ENCODE measurements around the gene COPS7A.

Gene COPS7A

GRCh38 chr12:6723607-6724408 lies at the start of gene COPS7A:
Gene COPS7A, plus strand, starts transcription at chr12:6724046. Its CDS starts 611 bp downstream, at chr12:6724657.
- DNase-seq: peak; percentile 99

- DNase-seq: no peak
Measured at GRCh38 chr12:6676962-6677361, 46.9 kb upstream of the COPS7A start.

GRCh38 chr12:6684609-6685008 lies 39.2 kb upstream of the COPS7A start:
- peak; percentile 32 for DNase-seq

- no peak for DNase-seq
Measured at GRCh38 chr12:6685814-6686213, 38.0 kb upstream of the COPS7A start.

GRCh38 chr12:6688543-6688998 lies 35.3 kb upstream of the COPS7A start:
- no peak for DNase-seq

GRCh38 chr12:6688999-6689882 lies 34.6 kb upstream of the COPS7A start, which contains the start of gene ZNF384:
Gene ZNF384, minus strand, starts transcription at chr12:6689375. Its CDS starts 9,855 bp downstream, at chr12:6679520.
- peak; percentile 99 for DNase-seq

- DNase-seq: no peak
Measured at GRCh38 chr12:6691473-6691872, 32.4 kb upstream of the COPS7A start.

- DNase-seq: no peak
Measured at GRCh38 chr12:6692888-6693287, 31.0 kb upstream of the COPS7A start.

- DNase-seq: no peak
Measured at GRCh38 chr12:6693832-6694355, 30.0 kb upstream of the COPS7A start.

GRCh38 chr12:6694701-6695100 lies 29.1 kb upstream of the COPS7A start:
- no peak for DNase-seq

GRCh38 chr12:6695313-6696045 lies 28.4 kb upstream of the COPS7A start:
- DNase-seq: no peak

- no peak for DNase-seq
Measured at GRCh38 chr12:6696690-6697583, 26.9 kb upstream of the COPS7A start.

- DNase-seq: no peak
Measured at GRCh38 chr12:6697584-6698351, 26.1 kb upstream of the COPS7A start.

GRCh38 chr12:6698352-6699046 lies 25.3 kb upstream of the COPS7A start:
- no peak for DNase-seq

- DNase-seq: no peak
Measured at GRCh38 chr12:6699259-6699988, 24.4 kb upstream of the COPS7A start.

GRCh38 chr12:6699989-6700645 lies 23.7 kb upstream of the COPS7A start:
- no peak for DNase-seq

GRCh38 chr12:6700646-6701051 lies 23.2 kb upstream of the COPS7A start, which contains the start of gene PIANP:
Gene PIANP, minus strand, starts transcription at chr12:6700815. Its CDS starts 2,754 bp downstream, at chr12:6698061.
- no peak for DNase-seq

GRCh38 chr12:6701078-6701768 lies 22.6 kb upstream of the COPS7A start:
- no peak for DNase-seq
